IPS DF 4.7 (cell line): Measurements from ENCODE around the gene ZNF697.
"Not testable (repeated sequence)": the region's sequence is repeated elsewhere in the genome, so short reads cannot be mapped to it uniquely, and the experiment has no call there.

Experiments
- DNase-seq: peaks from one replicate; pipeline ENCODE4 v3.0.0-alpha.2; 2013; ENCODE audit warnings: low spot score; ENCODE audit errors: extremely low read depth

ZNF697 gene

GRCh38 chr1:119632103-119632490 lies 16.0 kb downstream of the ZNF697 start:
- no peak for DNase-seq

- no peak for DNase-seq
These were observed 16.5 kb downstream of the ZNF697 start for GRCh38 chr1:119631433-119632102.

- DNase-seq, result no peak
These were observed 17.0 kb downstream of the ZNF697 start for GRCh38 chr1:119631086-119631432.

- no peak for DNase-seq
These were observed 21.2 kb downstream of the ZNF697 start for GRCh38 chr1:119626841-119627240.

GRCh38 chr1:119626011-119626545 lies 22.0 kb downstream of the ZNF697 start:
- no peak for DNase-seq

GRCh38 chr1:119623678-119624077 lies 24.4 kb downstream of the ZNF697 start:
- no peak for DNase-seq

- no peak for DNase-seq
These were observed 24.9 kb downstream of the ZNF697 start for GRCh38 chr1:119623193-119623515.

- no peak for DNase-seq
These were observed 25.5 kb downstream of the ZNF697 start for GRCh38 chr1:119622311-119623192.

GRCh38 chr1:119621705-119622104 lies 26.4 kb downstream of the ZNF697 start:
- DNase-seq, result no peak

GRCh38 chr1:119617751-119618691 lies 30.0 kb downstream of the ZNF697 start:
- no peak for DNase-seq

GRCh38 chr1:119616748-119617147 lies 31.3 kb downstream of the ZNF697 start:
- not testable (repeated sequence) for DNase-seq

GRCh38 chr1:119615100-119615499 lies 33.0 kb downstream of the ZNF697 start:
- DNase-seq, result not testable (repeated sequence)

- DNase-seq, result peak; percentile 80
These were observed 34.0 kb downstream of the ZNF697 start for GRCh38 chr1:119613769-119614720.

- DNase-seq, result peak; percentile 62
These were observed 36.4 kb downstream of the ZNF697 start for GRCh38 chr1:119611701-119612113.

GRCh38 chr1:119608816-119609215 lies 39.2 kb downstream of the ZNF697 start:
- DNase-seq, result not testable (repeated sequence)

- DNase-seq, result not testable (repeated sequence)
These were observed 40.8 kb downstream of the ZNF697 start for GRCh38 chr1:119607087-119607807.

- no peak for DNase-seq
These were observed 41.7 kb downstream of the ZNF697 start for GRCh38 chr1:119606394-119606793.

GRCh38 chr1:119605686-119606085 lies 42.4 kb downstream of the ZNF697 start:
- no peak for DNase-seq

- not testable (repeated sequence) for DNase-seq
These were observed 43.0 kb downstream of the ZNF697 start for GRCh38 chr1:119605080-119605479.

GRCh38 chr1:119603695-119604094 lies 44.4 kb downstream of the ZNF697 start:
- DNase-seq, result no peak
